Adrenal gland (tissue), 12 donors: ENCODE measurements around the gene RPL38. TPM values are rescaled to one million over a fixed set of nuclear protein-coding genes. Genes with fewer than 3 reads are reported as not detected.

Source experiments
- DNase-seq, 7 donors: peaks; one replicate each; pipeline ENCODE4 v3.0.0-alpha.2; 2019 to 2020
- H3K27ac ChIP-seq, 5 donors: fragments of 200-600 bp; sonication (generic) in 4 of 5; 1 replicate in 3 of 5; 2 replicates in 2 of 5; pipeline versions ENCODE4 v1.5.1 to v1.8.0; 2016 to 2020; ENCODE audit warnings: mild to moderate bottlenecking in 1 of 5
- H3K27me3 ChIP-seq: fragments of 200-600 bp; 2 replicates; pipeline ENCODE4 v1.8.0; 2021
- H3K36me3 ChIP-seq, 2 donors: fragments of 200-600 bp; replicated peaks in 1 of 2; 1 replicate in 1 of 2; 2 replicates in 1 of 2; pipeline versions ENCODE4 v1.5.1 to v1.8.0; 2018 to 2022
- H3K4me1 ChIP-seq, 2 donors: fragments of 200-600 bp; replicated peaks in 1 of 2; 1 replicate in 1 of 2; 2 replicates in 1 of 2; pipeline versions ENCODE4 v1.5.1 to v1.8.0; 2018 to 2021
- H3K4me3 ChIP-seq, 4 donors: fragments of 200-600 bp; sonication (generic) in 3 of 4; one replicate each; pipeline ENCODE4 v1.5.1; 2016 to 2018
- H3K9me3 ChIP-seq, 3 donors: fragments of 200-600 bp; sonication (generic) in 1 of 3; replicated peaks in 1 of 3; 1 replicate in 2 of 3; 2 replicates in 1 of 3; pipeline versions ENCODE4 v1.5.1 to v1.8.0; 2016 to 2021
- CTCF ChIP-seq, 6 experiments: fragments of 450-650 bp in 4 of 6; fragments of 200-600 bp in 2 of 6; sonication (generic) in 1 of 6; IDR thresholded peaks; 1 replicate in 5 of 6; 2 replicates in 1 of 6; pipeline versions ENCODE4 v1.5.1 to v1.8.0; 2016 to 2021; ENCODE audit warnings: antibody characterized with exemption in 6 of 6, mild to moderate bottlenecking in 2 of 6, moderate library complexity in 1 of 6
- POLR2A ChIP-seq, 2 donors: fragments of 450-650 bp; IDR thresholded peaks; one replicate each; pipeline ENCODE4 v1.6.1; 2017; ENCODE audit warnings: antibody characterized with exemption in 2 of 2, mild to moderate bottlenecking in 2 of 2, moderate library complexity in 1 of 2
- WGBS, 4 donors: extraction: QIAGEN DNeasy Blood & Tissue Kit in 2 of 4; methylation state at CpG; one replicate each; pipeline versions ENCODE4 v1.1.5 to v1.1.7; 2013 to 2017; 5-methylcytosine and 5-hydroxymethylcytosine counted together
- intact Hi-C, 2 donors: fragments of 100-400 bp; cut with DNase I; formaldehyde crosslinking; loops; one replicate each; pipeline versions ENCODE4 v1.14.1 to v1.15.0; 2022 to 2023
- polyA plus RNA-seq, 3 donors: library from polyadenylated mRNA; stranded (reverse); fragments of 200-250 nt in 2 of 3; fragments of 350-450 nt in 1 of 3; fragmentation: Illumina TruSeq in 1 of 3; extraction: RNeasy Lipid Tissue Mini Kit (QIAGEN cat#74804) in 1 of 3; gene quantifications; one replicate each; pipeline ENCODE4 v1.2.3, GENCODE V29; 2013 to 2014
- total RNA-seq, 9 donors: library from RNA; depleted of rRNA in 4 of 9; stranded (reverse); fragments of >200 nt in 4 of 9; fragments of 120-200 nt in 1 of 9; fragmentation: NEBNext Ultra II Directional in 1 of 9; extraction: Animal tissue kit (Norgen Biotek cat#: 25700) in 1 of 9; gene quantifications; one replicate each; pipeline versions ENCODE4 v1.1.0 to v1.2.4, GENCODE V29; 2013 to 2023
- donor health status: healthy with polysubstance abuse.
- donor health status: Bipolar disorder and iron deficiency.
- donor health status: DM: yes; HTN: yes; CAD: no.
- donor health status: DM: no; HTN: no; CAD: no.
- donor health status: DM: no; HTN: no; CAD: no.
- donor health status: DM: yes; HTN: yes; CAD: no.

RPL38 gene
- total and polyA plus RNA-seq, 12 donors = 136 to 1,921 (median 789) TPM

- Histone ChIP-seq H3K27me3 (no peaks in the 10 kb centered on the region), H3K36me3 (no peaks in the 10 kb centered on the region), H3K27ac (no peak overlapping the region), H3K4me3 (no peak overlapping the region), H3K4me1 (peaks cover 0 to 5% of the 10 kb centered on the region in 2 donors), H3K9me3 (no peaks in the 10 kb centered on the region)
- no peak for TF ChIP-seq POLR2A (IDR thresholded peaks at IDR 0.05)
- no peak for TF ChIP-seq CTCF (IDR thresholded peaks at IDR 0.05)
- DNase-seq = no peak
- intact Hi-C loops = no loop called here
- WGBS, 4 donors = 87 to 94% (median 93%) methylated on average over 8 to 10 of the region's 10 CpGs
Observed at GRCh38 chr17:74244128-74244527, 40.6 kb downstream of the RPL38 start.

- intact Hi-C loops = no loop called here
Observed at GRCh38 chr17:74244548-74244947, 41.1 kb downstream of the RPL38 start.

GRCh38 chr17:74245145-74245831 lies 41.8 kb downstream of the RPL38 start:
- H3K27ac ChIP-seq = no peak overlapping the region
- 76 to 89% (median 81%) methylated on average over 5 to 21 of the region's 21 CpGs for WGBS, 4 donors
- no peak for DNase-seq

More at GRCh38 chr17:74244548-74244947, 41.1 kb downstream of the RPL38 start:
- 82 to 91% (median 87%) methylated on average over 6 of the region's 6 CpGs for WGBS, 4 donors
- H3K4me3 ChIP-seq = no peak overlapping the region
- H3K36me3 ChIP-seq = no peaks in the 10 kb centered on the region
- no peaks in the 10 kb centered on the region for H3K9me3 ChIP-seq
- no peak for DNase-seq
- H3K4me1 ChIP-seq = peaks cover 0 to 5% of the 10 kb centered on the region in 2 donors
- TF ChIP-seq CTCF (IDR thresholded peaks at IDR 0.05) = no peak
- no peak for TF ChIP-seq POLR2A (IDR thresholded peaks at IDR 0.05)
- no peaks in the 10 kb centered on the region for H3K27me3 ChIP-seq
- no peak overlapping the region for H3K27ac ChIP-seq

GRCh38 chr17:74245871-74246270 lies 42.4 kb downstream of the RPL38 start:
- DNase-seq = no peak
- H3K36me3 ChIP-seq = no peaks in the 10 kb centered on the region
- TF ChIP-seq POLR2A (IDR thresholded peaks at IDR 0.05) (no peak), CTCF (IDR thresholded peaks at IDR 0.05) (no peak)
- H3K27ac ChIP-seq = no peak overlapping the region
- WGBS, 4 donors = 69 to 79% (median 72%) methylated on average over 4 to 5 of the region's 5 CpGs
- H3K4me3 ChIP-seq = no peak overlapping the region
- peaks cover 0 to 5% of the 10 kb centered on the region in 2 donors for H3K4me1 ChIP-seq
- H3K9me3 ChIP-seq = no peaks in the 10 kb centered on the region
- intact Hi-C loops = no loop called here
- no peaks in the 10 kb centered on the region for H3K27me3 ChIP-seq

More at GRCh38 chr17:74245145-74245831, 41.8 kb downstream of the RPL38 start:
- Histone ChIP-seq H3K36me3 (no peaks in the 10 kb centered on the region), H3K27me3 (no peaks in the 10 kb centered on the region), H3K4me3 (no peak overlapping the region), H3K4me1 (peaks cover 0 to 5% of the 10 kb centered on the region in 2 donors), H3K9me3 (no peaks in the 10 kb centered on the region)
- intact Hi-C loops = no loop called here
- no peak for TF ChIP-seq POLR2A (IDR thresholded peaks at IDR 0.05)
